Fibroblast of skin of abdomen (primary cell): ENCODE measurements around the gene CDK16.
A peak's percentile ranks its signal among the peaks of the same experiment; 100 is the strongest.

ENCODE experiments used
- DNase-seq: peaks from one replicate; pipeline ENCODE4 v3.0.0-alpha.2; 2013

The CDK16 gene

GRCh38 chrX:47209508-47210238 lies 8.8 kb upstream of the CDK16 start:
- no peak for DNase-seq

- no peak for DNase-seq
Observed at GRCh38 chrX:47210661-47211425, 7.6 kb upstream of the CDK16 start.

DNA sequence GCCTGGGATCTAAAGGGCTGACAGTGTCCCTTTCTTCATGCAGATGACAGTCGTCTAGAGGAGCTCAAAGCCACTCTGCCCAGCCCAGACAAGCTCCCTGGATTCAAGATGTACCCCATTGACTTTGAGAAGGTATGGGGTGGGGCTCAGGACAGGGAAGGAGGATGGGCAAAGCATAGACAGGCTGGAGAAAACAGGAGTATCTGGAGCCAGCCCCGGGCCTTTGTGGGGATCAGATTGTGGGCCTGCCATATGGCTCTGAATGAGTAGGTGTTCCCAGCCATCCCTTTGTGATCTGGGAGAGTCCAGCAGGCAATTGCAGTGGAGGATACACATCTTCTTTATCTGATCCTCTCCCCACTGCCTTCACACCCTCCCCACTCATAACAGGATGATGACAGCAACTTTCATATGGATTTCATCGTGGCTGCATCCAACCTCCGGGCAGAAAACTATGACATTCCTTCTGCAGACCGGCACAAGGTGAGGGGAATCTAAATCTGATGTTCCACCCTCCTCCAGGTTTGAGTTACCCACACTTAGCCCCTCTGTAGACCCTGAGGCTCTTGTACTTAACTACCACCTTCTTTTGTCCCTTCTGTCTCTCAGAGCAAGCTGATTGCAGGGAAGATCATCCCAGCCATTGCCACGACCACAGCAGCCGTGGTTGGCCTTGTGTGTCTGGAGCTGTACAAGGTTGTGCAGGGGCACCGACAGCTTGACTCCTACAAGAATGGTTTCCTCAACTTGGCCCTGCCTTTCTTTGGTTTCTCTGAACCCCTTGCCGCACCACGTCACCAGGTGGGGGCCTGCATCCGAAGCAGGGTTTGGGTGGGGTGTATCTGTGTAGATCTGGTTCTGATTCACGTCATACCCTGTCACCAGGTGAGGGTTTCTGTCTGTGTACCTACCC lies 5.8 kb upstream of the CDK16 start:
- DNase-seq = peak; percentile 9

DNA sequence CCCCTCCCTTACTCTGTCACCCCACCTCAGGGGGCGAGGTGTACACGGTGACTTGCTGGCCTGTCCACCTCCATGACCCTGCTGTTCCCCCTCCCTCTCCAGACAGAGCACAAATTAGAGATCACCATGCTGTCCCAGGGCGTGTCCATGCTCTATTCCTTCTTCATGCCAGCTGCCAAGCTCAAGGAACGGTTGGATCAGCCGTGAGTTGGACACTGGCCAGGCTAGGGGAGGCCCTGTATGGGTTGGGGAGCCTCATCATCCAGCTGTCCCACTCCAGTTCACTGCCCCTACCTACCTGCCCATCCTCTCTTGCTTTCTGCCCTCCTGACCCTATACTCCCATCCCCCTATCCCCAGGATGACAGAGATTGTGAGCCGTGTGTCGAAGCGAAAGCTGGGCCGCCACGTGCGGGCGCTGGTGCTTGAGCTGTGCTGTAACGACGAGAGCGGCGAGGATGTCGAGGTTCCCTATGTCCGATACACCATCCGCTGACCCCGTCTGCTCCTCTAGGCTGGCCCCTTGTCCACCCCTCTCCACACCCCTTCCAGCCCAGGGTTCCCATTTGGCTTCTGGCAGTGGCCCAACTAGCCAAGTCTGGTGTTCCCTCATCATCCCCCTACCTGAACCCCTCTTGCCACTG lies 3.9 kb upstream of the CDK16 start:
- no peak for DNase-seq

- DNase-seq = no peak
Observed at GRCh38 chrX:47215291-47215900, 3.1 kb upstream of the CDK16 start.

DNA sequence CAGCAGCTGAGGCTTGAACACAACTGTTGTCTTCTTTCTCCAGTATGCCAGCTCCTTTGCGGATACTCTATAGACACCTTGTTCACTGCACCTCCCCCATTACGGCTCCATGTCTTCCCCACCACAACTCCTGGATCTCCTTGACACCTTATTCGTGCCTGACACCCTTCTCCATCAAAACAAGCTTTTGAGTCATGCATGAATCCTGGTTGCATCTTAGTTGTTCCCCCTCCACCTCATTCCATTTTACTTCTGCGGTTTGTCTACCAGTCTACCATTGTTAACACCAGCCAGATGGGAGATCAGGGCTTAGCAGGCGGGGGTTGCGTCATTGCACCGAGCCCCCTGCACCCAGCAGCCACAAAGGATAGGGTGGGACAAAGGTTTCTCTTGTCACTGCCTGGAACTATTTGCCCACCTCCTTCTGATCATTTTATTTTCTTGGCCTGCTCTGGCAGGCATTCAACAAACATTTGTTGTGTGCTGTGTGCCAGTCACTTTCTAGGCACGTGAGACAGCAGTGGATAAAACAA lies 2.0 kb upstream of the CDK16 start:
- DNase-seq = peak; percentile 12

GRCh38 chrX:47217121-47217851 lies 1.2 kb upstream of the CDK16 start:
- DNase-seq = peak; percentile 52

DNA sequence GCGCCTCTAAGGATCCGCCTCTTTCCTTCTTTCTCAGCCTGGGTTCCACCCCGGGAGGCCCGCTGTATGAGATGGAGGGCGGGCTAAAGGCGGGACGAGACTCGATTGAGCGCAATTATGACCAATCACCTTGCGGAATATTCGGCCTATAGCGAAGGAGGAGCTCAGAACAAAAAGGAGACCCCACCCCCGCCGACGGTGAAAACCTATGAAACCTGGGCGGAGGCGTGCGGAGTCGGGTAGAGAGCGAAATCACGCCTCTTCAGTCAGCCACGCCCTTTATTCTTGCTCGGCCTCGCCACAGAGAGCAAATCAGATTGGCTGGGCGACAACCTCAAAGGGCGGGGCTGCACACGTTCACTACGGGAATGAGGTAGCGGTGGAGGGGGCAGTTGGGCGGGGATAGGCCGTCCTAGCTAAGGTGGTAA lies 615 bp upstream of the CDK16 start:
- DNase-seq = peak; percentile 99

- peak; percentile 4 for DNase-seq
Observed at GRCh38 chrX:47218920-47219815, 687 bp downstream of the CDK16 start.

DNA sequence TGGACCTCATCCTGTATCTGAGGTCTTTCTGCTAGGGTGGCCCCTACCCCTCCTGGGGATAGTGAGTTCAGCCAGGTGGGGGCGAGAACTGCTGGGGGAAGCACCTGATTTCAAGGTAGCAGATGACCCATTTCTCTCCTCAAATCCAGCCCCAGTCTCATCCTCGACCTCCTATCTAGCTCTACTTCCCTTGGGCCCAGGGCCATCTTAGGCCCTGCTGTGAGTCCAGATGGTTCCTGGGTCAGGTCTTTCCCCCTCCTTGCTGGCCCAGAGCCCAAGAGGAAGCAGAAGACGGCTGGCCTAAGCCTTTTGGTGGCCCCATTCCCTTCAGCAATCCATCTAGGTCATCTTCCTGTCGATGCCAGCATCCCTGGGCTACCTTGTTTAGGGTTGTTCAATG lies 3.3 kb downstream of the CDK16 start:
- no peak for DNase-seq

DNA sequence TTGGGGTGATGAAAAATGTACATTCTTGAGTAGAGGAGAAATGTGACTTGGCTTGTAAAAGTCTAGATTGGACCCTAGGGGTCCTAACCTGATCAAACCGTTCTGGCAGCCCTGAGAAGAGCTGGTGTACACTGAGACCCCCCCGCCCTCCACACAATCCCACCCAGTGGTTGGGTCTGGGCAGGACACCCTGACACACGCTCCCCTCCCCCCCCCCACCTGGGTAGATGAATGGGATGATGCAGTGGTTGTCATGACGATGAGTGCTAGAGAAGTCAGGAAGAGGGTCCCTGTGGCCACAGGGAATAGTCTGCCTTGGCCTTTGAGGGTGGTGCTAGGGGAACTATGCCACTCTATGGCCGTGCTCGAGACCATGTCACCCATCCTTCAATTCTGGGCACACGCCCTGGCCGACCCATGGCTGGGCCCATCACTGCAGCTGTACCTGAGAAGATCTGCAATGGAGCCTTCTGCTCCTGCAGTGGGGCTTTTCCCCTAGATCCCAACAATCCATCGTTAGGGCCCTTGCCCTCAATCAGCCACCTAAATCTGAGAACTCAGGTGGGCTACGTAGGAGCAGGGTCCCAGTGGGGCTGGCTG lies 4.4 kb downstream of the CDK16 start:
- no peak for DNase-seq

- DNase-seq = no peak
Observed at GRCh38 chrX:47223476-47224250, 5.2 kb downstream of the CDK16 start.

GRCh38 chrX:47224266-47224895 lies 5.9 kb downstream of the CDK16 start:
- DNase-seq = no peak

GRCh38 chrX:47224896-47225290 lies 6.4 kb downstream of the CDK16 start:
- no peak for DNase-seq

DNA sequence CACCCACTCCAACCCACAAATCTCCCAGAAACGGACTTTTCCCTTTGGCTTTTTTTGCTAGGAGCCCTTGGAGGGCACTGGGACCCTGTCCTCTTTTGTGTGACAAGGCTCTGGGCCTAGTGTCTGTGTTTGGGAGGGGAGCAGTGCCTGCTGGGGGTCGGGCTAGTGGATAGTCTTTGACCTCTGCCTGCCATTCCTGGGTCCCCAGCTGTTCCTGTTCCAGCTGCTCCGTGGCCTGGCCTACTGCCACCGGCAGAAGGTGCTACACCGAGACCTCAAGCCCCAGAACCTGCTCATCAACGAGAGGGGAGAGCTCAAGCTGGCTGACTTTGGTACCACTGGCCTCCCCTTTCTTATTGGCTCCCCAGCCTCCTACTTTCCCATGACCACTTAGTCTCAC lies 7.6 kb downstream of the CDK16 start:
- no peak for DNase-seq

DNA sequence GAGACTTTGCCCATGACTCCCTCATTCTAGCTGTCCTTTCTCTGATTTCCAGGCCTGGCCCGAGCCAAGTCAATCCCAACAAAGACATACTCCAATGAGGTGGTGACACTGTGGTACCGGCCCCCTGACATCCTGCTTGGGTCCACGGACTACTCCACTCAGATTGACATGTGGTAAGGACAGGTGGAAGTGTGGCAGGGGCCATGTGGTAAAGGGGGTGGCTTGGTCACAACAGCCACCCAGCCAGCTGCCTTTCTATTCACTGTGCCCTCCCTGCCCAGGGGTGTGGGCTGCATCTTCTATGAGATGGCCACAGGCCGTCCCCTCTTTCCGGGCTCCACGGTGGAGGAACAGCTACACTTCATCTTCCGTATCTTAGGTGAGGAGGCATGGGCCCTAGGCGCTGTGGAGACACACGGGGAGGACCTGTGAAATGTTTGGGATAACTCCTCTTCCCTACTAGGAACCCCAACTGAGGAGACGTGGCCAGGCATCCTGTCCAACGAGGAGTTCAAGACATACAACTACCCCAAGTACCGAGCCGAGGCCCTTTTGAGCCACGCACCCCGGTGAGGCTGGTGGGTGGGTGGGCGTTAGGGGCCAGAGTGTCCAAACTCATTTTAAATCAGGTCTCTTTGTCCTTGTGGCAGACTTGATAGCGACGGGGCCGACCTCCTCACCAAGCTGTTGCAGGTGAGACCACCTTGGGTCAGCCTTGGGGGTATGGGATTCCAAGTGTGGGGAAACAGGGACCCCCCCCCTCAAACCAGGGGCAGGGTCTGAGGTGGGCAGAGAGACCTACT lies 8.3 kb downstream of the CDK16 start:
- no peak for DNase-seq

GRCh38 chrX:47227334-47227583 lies 8.8 kb downstream of the CDK16 start:
- no peak for DNase-seq
